Caco-2 (cell line): ENCODE results near the gene TNFRSF21. TPM values are rescaled to one million over a fixed set of nuclear protein-coding genes. Genes with fewer than 3 reads are reported as not detected.

Experiments
- BruUV-seq: library from RNA; stranded (reverse); fragments of 400-500 nt; replicated peaks from 2 replicates; lab custom pipeline; 2021; lab: Mats Ljungman, UMichigan
- CTCF ChIA-PET: fragments of 300-600 bp; sonication (Branson Sonifier 250); formaldehyde crosslinking; loops from one replicate; lab custom pipeline; 2022; ENCODE audit warnings: antibody characterized with exemption; lab: Charles Lee
- POLR2A ChIA-PET: fragments of 300-600 bp; sonication (Branson Sonifier 250); formaldehyde crosslinking; loops from one replicate; lab custom pipeline; 2022; ENCODE audit warnings: antibody characterized with exemption; lab: Charles Lee
- DNase-seq, 2 experiments: peaks; one replicate each; pipeline versions ENCODE4 v3.0.0 to v3.0.0-alpha.2; 2020 to 2022
- H3K27me3 ChIP-seq: replicated peaks from 2 replicates; pipeline ENCODE4 v1.6.0; 2011; ENCODE audit warnings: low read length; ENCODE audit not compliant: control insufficient read depth, insufficient read depth
- H3K36me3 ChIP-seq: 2 replicates; pipeline ENCODE4 v1.5.1; 2011; ENCODE audit warnings: low read length; ENCODE audit not compliant: control insufficient read depth, insufficient read depth
- H3K4me1 ChIP-seq: fragments of 250-450 bp; sonication (Bioruptor Pico); 2 replicates; pipeline ENCODE4 v1.5.1; 2020; ENCODE audit warnings: mild to moderate bottlenecking
- H3K4me3 ChIP-seq: 2 replicates; pipeline ENCODE4 v1.5.1; 2011; ENCODE audit warnings: low read depth, mild to moderate bottlenecking, control low read depth, low read length
- H3K9me3 ChIP-seq: fragments of 250-450 bp; sonication (Bioruptor Pico); 2 replicates; pipeline ENCODE4 v1.5.1; 2020; ENCODE audit warnings: mild to moderate bottlenecking, moderate library complexity
- H3K27ac Mint-ChIP-seq: one replicate; pipeline ENCODE4 v1.8.0; 2022; ENCODE audit warnings: mixed read lengths; ENCODE audit not compliant: unreplicated experiment
- H3K27me3 Mint-ChIP-seq: one replicate; pipeline ENCODE4 v1.8.0; 2022; ENCODE audit warnings: mixed read lengths; ENCODE audit not compliant: insufficient read depth, unreplicated experiment
- H3K36me3 Mint-ChIP-seq: one replicate; pipeline ENCODE4 v1.8.0; 2022; ENCODE audit warnings: mild to moderate bottlenecking, mixed read lengths; ENCODE audit not compliant: insufficient read depth, unreplicated experiment
- H3K4me1 Mint-ChIP-seq: one replicate; pipeline ENCODE4 v1.8.0; 2022; ENCODE audit warnings: low read depth, mixed read lengths; ENCODE audit not compliant: unreplicated experiment
- H3K4me3 Mint-ChIP-seq: one replicate; pipeline ENCODE4 v1.8.0; 2022; ENCODE audit warnings: mild to moderate bottlenecking, moderate library complexity, mixed read lengths; ENCODE audit not compliant: unreplicated experiment
- H3K9me3 Mint-ChIP-seq: one replicate; pipeline ENCODE4 v1.8.0; 2022; ENCODE audit warnings: mixed read lengths; ENCODE audit not compliant: unreplicated experiment
- CTCF ChIP-seq, 2 experiments: fragments of 200-600 bp in 1 of 2; IDR thresholded peaks; 1 replicate in 1 of 2; 2 replicates in 1 of 2; pipeline versions ENCODE4 v1.5.1 to v1.8.0; 2011 to 2022; ENCODE audit warnings: antibody characterized with exemption in 1 of 2, control low read depth in 1 of 2, inconsistent platforms in 1 of 2, low read depth in 1 of 2, low read length in 1 of 2, mild to moderate bottlenecking in 1 of 2, moderate library complexity in 1 of 2; ENCODE audit not compliant: insufficient read depth in 1 of 2, severe bottlenecking in 1 of 2, unreplicated experiment in 1 of 2
- intact Hi-C: fragments of 100-400 bp; cut with micrococcal nuclease; formaldehyde crosslinking; loops from one replicate; pipeline ENCODE4 v1.10.0; 2022; ENCODE audit not compliant: unreplicated experiment
- total RNA-seq: library from RNA; stranded (reverse); gene quantifications from 2 replicates; pipeline ENCODE4 v1.2.3, GENCODE V29; 2022

Gene TNFRSF21
- total RNA-seq, 1 experiment from 2014 or later = 60.8 TPM

GRCh38 chr6:47294990-47295389 lies 14.7 kb downstream of the TNFRSF21 start:
- BruUV-seq = no TSS peak
- ChIA-PET CTCF (no interaction called here), POLR2A (no interaction called here)
- Histone ChIP-seq H3K4me3 (no peak overlapping the region), H3K9me3 (no peaks in the 10 kb centered on the region), H3K4me1 (peaks cover 21% of the 10 kb centered on the region), H3K36me3 (no peaks in the 10 kb centered on the region), H3K27me3 (no peaks in the 10 kb centered on the region)
- DNase-seq = no peak
- Mint-ChIP-seq H3K9me3 (no peaks in the 10 kb centered on the region), H3K4me3 (no peak overlapping the region), H3K4me1 (peaks cover 29% of the 10 kb centered on the region), H3K36me3 (peaks cover 15% of the 10 kb centered on the region), H3K27me3 (no peaks in the 10 kb centered on the region), H3K27ac (no peak overlapping the region)
- no peak for TF ChIP-seq CTCF (IDR thresholded peaks at IDR 0.05; ENCODE audit: insufficient read depth in 1 of 2, low read depth in 1 of 2, low read length in 1 of 2, severe bottlenecking in 1 of 2, unreplicated experiment in 1 of 2)
- intact Hi-C loops = no loop called here

- ChIA-PET CTCF (no interaction called here), POLR2A (no interaction called here)
- Histone ChIP-seq H3K9me3 (no peaks in the 10 kb centered on the region), H3K36me3 (no peaks in the 10 kb centered on the region), H3K4me1 (peaks cover 21% of the 10 kb centered on the region), H3K27me3 (no peaks in the 10 kb centered on the region), H3K4me3 (no peak overlapping the region)
- no peak for TF ChIP-seq CTCF (IDR thresholded peaks at IDR 0.05; ENCODE audit: insufficient read depth in 1 of 2, low read depth in 1 of 2, low read length in 1 of 2, severe bottlenecking in 1 of 2, unreplicated experiment in 1 of 2)
- Mint-ChIP-seq H3K4me1 (peaks cover 46% of the 10 kb centered on the region), H3K27ac (no peak overlapping the region), H3K4me3 (no peak overlapping the region), H3K9me3 (no peaks in the 10 kb centered on the region), H3K36me3 (peaks cover 22% of the 10 kb centered on the region), H3K27me3 (no peaks in the 10 kb centered on the region)
- DNase-seq = no peak
- intact Hi-C loops = no loop called here
- no TSS peak for BruUV-seq
Observed at GRCh38 chr6:47292944-47293343, 16.8 kb downstream of the TNFRSF21 start.

GRCh38 chr6:47292027-47292426 lies 17.7 kb downstream of the TNFRSF21 start:
- Mint-ChIP-seq H3K27ac (no peak overlapping the region), H3K9me3 (no peaks in the 10 kb centered on the region), H3K4me3 (no peak overlapping the region), H3K4me1 (peaks cover 46% of the 10 kb centered on the region), H3K36me3 (peaks cover 22% of the 10 kb centered on the region), H3K27me3 (no peaks in the 10 kb centered on the region)
- ChIA-PET POLR2A (no interaction called here), CTCF (no interaction called here)
- no peak for DNase-seq
- no peaks in the 10 kb centered on the region for H3K9me3 ChIP-seq
- H3K27me3 ChIP-seq = no peaks in the 10 kb centered on the region
- no peaks in the 10 kb centered on the region for H3K36me3 ChIP-seq
- no peak for TF ChIP-seq CTCF (IDR thresholded peaks at IDR 0.05; ENCODE audit: insufficient read depth in 1 of 2, low read depth in 1 of 2, low read length in 1 of 2, severe bottlenecking in 1 of 2, unreplicated experiment in 1 of 2)
- intact Hi-C loops = no loop called here
- BruUV-seq = no TSS peak
- H3K4me1 ChIP-seq = peaks cover 21% of the 10 kb centered on the region
- no peak overlapping the region for H3K4me3 ChIP-seq
